HepG2 (cell line): ENCODE measurements around the gene NSD2. TPM values are rescaled to one million over a fixed set of nuclear protein-coding genes. Genes with fewer than 3 reads are reported as not detected.

Source experiments
- GRHL1 ChIP-seq: sonication (generic); formaldehyde crosslinking; conservative IDR thresholded peaks from 2 replicates; pipeline ENCODE4 v1.8.0; 2022; ENCODE audit warnings: missing genetic modification reagents
- HMGXB3 ChIP-seq: sonication (generic); formaldehyde crosslinking; IDR thresholded peaks from 2 replicates; pipeline ENCODE4 v1.4.0; 2020; ENCODE audit warnings: missing genetic modification reagents, borderline replicate concordance
- ZBTB40 ChIP-seq, 2 experiments: fragments of 450-650 bp in 1 of 2; sonication (generic) in 1 of 2; formaldehyde crosslinking in 1 of 2; IDR thresholded peaks; 2 replicates each; pipeline versions ENCODE4 v1.6.1 to v1.8.0; 2016 to 2022; ENCODE audit warnings: antibody characterized with exemption in 1 of 2, mild to moderate bottlenecking in 1 of 2, missing genetic modification reagents in 1 of 2
- polyA plus RNA-seq, 8 experiments: library from polyadenylated mRNA; depleted of rRNA in 3 of 8; stranded (reverse) in 7 of 8; unstranded in 1 of 8; fragments of >200 nt; fragmentation: Illumina TruSeq in 4 of 8; extraction: Trizol in 4 of 8; gene quantifications; 2 replicates each; pipeline versions ENCODE4 v1.2.1 to v1.2.3, GENCODE V29; 2011 to 2016; ENCODE audit warnings: low read depth in 4 of 8, missing spikeins in 1 of 8, mixed read lengths in 1 of 8; ENCODE audit not compliant: insufficient read depth in 1 of 8
- total RNA-seq, 5 experiments: library from RNA; depleted of rRNA; stranded (reverse); fragments of >200 nt; fragmentation: Illumina TruSeq; extraction: Trizol; gene quantifications; 2 replicates each; pipeline ENCODE4 v1.2.3, GENCODE V29; 2016; ENCODE audit warnings: low read depth in 1 of 5

Gene NSD2
- total and polyA plus RNA-seq, 2 of the 13 experiments (the other 11 are each of a cell fraction or from before 2014, with no cell fraction given) = 22.0 to 65.9 TPM

- TF ChIP-seq HMGXB3 (no peak), ZBTB40 (IDR thresholded peaks at IDR 0.05) (no peak), ZBTB40 (CRISPR knock-in tag; IDR thresholded peaks at IDR 0.05) (no peak), GRHL1 (CRISPR knock-in tag) (no peak)
Observed at GRCh38 chr4:1830642-1831228, 40.5 kb upstream of the NSD2 start (continued).
